Dermis lymphatic vessel endothelial cell (primary cell): Measurements from ENCODE around the gene ASPSCR1. TPM values are rescaled to one million over a fixed set of nuclear protein-coding genes. Genes with fewer than 3 reads are reported as not detected.

ENCODE experiments used
- total RNA-seq: library from RNA; depleted of rRNA; stranded (reverse); fragments of >200 nt; gene quantifications from 2 replicates; pipeline ENCODE4 v1.2.1, GENCODE V29; 2014

Gene ASPSCR1
- 19.6 and 29.0 TPM in 2 replicates for total RNA-seq

GRCh38 chr17:81977211-81977808, at the start of gene ASPSCR1:
Gene ASPSCR1, plus strand, starts transcription at chr17:81977629. Its CDS starts 18 bp downstream, at chr17:81977647.

GRCh38 chr17:81927653-81928543, 49.5 kb upstream of the ASPSCR1 start, which contains the start of gene MAFG:
Gene MAFG, minus strand, starts transcription at chr17:81927735. Its CDS starts 4,550 bp downstream, at chr17:81923185.

GRCh38 chr17:81947189-81947588, 30.2 kb upstream of the ASPSCR1 start, which contains the start of gene MYADML2:
Gene MYADML2, minus strand, starts transcription at chr17:81947233. Its CDS starts 5,492 bp downstream, at chr17:81941741.

GRCh38 chr17:81961087-81961511, 16.3 kb upstream of the ASPSCR1 start, which contains the start of gene NOTUM:
Gene NOTUM, minus strand, starts transcription at chr17:81961187. Its CDS starts 278 bp downstream, at chr17:81960909.

GRCh38 chr17:82022310-82022980, 45.0 kb downstream of the ASPSCR1 start, which contains the start of gene CENPX:
Gene CENPX, minus strand, starts transcription at chr17:82022878. Its CDS starts 17 bp downstream, at chr17:82022861.

GRCh38 chr17:82022981-82023446, 45.6 kb downstream of the ASPSCR1 start, which contains the start of gene LRRC45:
Gene LRRC45, plus strand, starts transcription at chr17:82023305. Its CDS starts 339 bp downstream, at chr17:82023644.

GRCh38 chr17:82031303-82031884, 54.0 kb downstream of the ASPSCR1 start, which contains the start of gene RAC3:
Gene RAC3, plus strand, starts transcription at chr17:82031678. Its CDS starts 84 bp downstream, at chr17:82031762.

GRCh38 chr17:82037092-82037888, 59.9 kb downstream of the ASPSCR1 start, which contains the start of gene DCXR:
Gene DCXR, minus strand, starts transcription at chr17:82037697. Its CDS starts 15 bp downstream, at chr17:82037682.

GRCh38 chr17:82051776-82052637, 74.6 kb downstream of the ASPSCR1 start, which contains the start of the genes GPS1 and RFNG:
Gene GPS1, plus strand, starts transcription at chr17:82051898. Its CDS starts 34 bp downstream, at chr17:82051932.
Gene RFNG, minus strand, starts transcription at chr17:82051811. Its CDS starts 45 bp downstream, at chr17:82051766.

GRCh38 chr17:82065638-82066303, 88.3 kb downstream of the ASPSCR1 start, which contains the start of gene DUS1L:
Gene DUS1L, minus strand, starts transcription at chr17:82065804. Its CDS starts 745 bp downstream, at chr17:82065059.

Other genes starting within 250 kb of the ASPSCR1 start
- gene GCGR, start 173.5 kb upstream of the ASPSCR1 start, total RNA-seq, result not detected in 2 replicates
- gene MCRIP1, start 144.3 kb upstream of the ASPSCR1 start, total RNA-seq, result 112 and 134 TPM in 2 replicates
- not detected in 2 replicates for gene PPP1R27, start 142.6 kb upstream of the ASPSCR1 start, total RNA-seq
- 517 and 746 TPM in 2 replicates for gene P4HB, start 117.1 kb upstream of the ASPSCR1 start, total RNA-seq
- gene ARHGDIA, start 106.3 kb upstream of the ASPSCR1 start, total RNA-seq, result 99.4 and 99.5 TPM in 2 replicates
- gene ALYREF, start 86.0 kb upstream of the ASPSCR1 start, total RNA-seq, result 126 and 127 TPM in 2 replicates
- 87.0 and 103 TPM in 2 replicates for gene ANAPC11, start 85.9 kb upstream of the ASPSCR1 start, total RNA-seq
- gene NPB, start 75.4 kb upstream of the ASPSCR1 start, total RNA-seq, result 0.09 and 0.11 TPM in 2 replicates
- 18.2 and 25.2 TPM in 2 replicates for gene PCYT2, start 66.2 kb upstream of the ASPSCR1 start, total RNA-seq
- gene SIRT7, start 59.5 kb upstream of the ASPSCR1 start, total RNA-seq, result 10.4 and 11.8 TPM in 2 replicates
- gene MAFG, start 49.9 kb upstream of the ASPSCR1 start, total RNA-seq, result 13.7 TPM in 2 replicates
- gene PYCR1, start 40.3 kb upstream of the ASPSCR1 start, total RNA-seq, result 33.8 and 39.7 TPM in 2 replicates
- not detected in 2 replicates for gene MYADML2, start 30.4 kb upstream of the ASPSCR1 start, total RNA-seq
- under 0.01 TPM in 1 of 2 replicates, not detected in the other for gene NOTUM, start 16.4 kb upstream of the ASPSCR1 start, total RNA-seq
- gene CENPX, start 45.2 kb downstream of the ASPSCR1 start, total RNA-seq, result 26.2 and 28.1 TPM in 2 replicates
- 8.2 and 9.2 TPM in 2 replicates for gene LRRC45, start 45.7 kb downstream of the ASPSCR1 start, total RNA-seq
- gene RAC3, start 54.0 kb downstream of the ASPSCR1 start, total RNA-seq, result 10.7 TPM in 2 replicates
- 26.8 and 33.8 TPM in 2 replicates for gene DCXR, start 60.1 kb downstream of the ASPSCR1 start, total RNA-seq
- gene RFNG, start 74.2 kb downstream of the ASPSCR1 start, total RNA-seq, result 19.3 and 19.6 TPM in 2 replicates
- gene GPS1, start 74.3 kb downstream of the ASPSCR1 start, total RNA-seq, result 66.4 and 72.4 TPM in 2 replicates
- 30.2 and 35.2 TPM in 2 replicates for gene DUS1L, start 88.2 kb downstream of the ASPSCR1 start, total RNA-seq
- gene FASN, start 120.6 kb downstream of the ASPSCR1 start, total RNA-seq, result 18.1 and 22.5 TPM in 2 replicates
- gene CCDC57, start 235.2 kb downstream of the ASPSCR1 start, total RNA-seq, result 3.9 and 5.7 TPM in 2 replicates